Left renal cortex interstitium (tissue), 4 donors: Measurements from ENCODE around the gene CXorf49. TPM values are rescaled to one million over a fixed set of nuclear protein-coding genes. Genes with fewer than 3 reads are reported as not detected.
"Not testable (repeated sequence)": the region's sequence is repeated elsewhere in the genome, so short reads cannot be mapped to it uniquely, and the experiment has no call there.

Experiments
- DNase-seq, 4 donors: peaks; one replicate each; pipeline ENCODE4 v3.0.0-alpha.2; 2013; ENCODE audit warnings: low read depth in 4 of 4, low spot score in 2 of 4, missing footprints in 1 of 4
- polyA plus RNA-seq, 4 donors: library from polyadenylated mRNA; unstranded; fragments of 120-200 nt; gene quantifications; one replicate each; pipeline ENCODE4 v1.2.1, GENCODE V29; 2013; ENCODE audit not compliant: insufficient read length in 4 of 4

Gene CXorf49
- polyA plus RNA-seq, 4 donors, result not detected

DNA sequence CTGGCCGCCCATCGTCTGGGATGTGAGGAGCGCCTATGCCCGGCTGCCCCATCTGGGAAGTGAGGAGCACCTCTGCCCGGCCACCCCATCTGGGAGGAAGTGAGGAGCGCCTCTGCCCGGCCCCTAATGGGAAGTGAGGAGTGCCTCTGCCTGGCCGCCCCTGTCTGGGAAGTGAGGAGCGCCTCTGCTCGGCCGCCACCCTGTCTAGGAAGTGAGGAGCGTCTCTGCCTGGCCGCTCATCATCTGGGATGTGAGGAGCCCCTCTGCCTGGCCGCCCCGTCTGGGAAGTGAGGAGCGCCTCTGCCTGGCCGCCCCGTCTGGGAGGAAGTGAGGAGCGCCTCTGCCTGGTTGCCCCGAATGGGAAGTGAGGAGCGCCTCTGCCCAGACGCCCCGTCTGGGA lies 42.4 kb downstream of the CXorf49 start:
- DNase-seq, result not testable (repeated sequence)

DNA sequence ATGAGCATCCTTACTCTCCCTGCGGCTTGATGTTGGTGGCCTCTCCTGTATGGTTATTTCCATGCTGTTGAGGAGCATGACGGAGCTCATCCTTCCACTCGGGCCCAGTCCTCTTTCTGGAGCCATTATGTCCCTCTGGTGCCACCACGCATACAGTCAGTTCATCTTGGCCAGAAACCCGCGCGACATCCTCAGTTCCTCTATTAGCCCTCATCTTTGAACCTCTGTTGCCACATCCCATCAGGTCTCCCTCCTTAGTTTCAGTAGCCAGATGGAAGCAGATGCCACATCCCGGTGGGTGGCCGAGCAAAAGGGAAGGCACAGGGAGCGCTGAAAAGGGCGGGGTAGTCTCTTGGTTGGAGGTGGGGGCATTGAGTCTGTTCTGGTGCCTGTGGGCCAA lies 46.1 kb downstream of the CXorf49 start:
- DNase-seq, result no peak

DNA sequence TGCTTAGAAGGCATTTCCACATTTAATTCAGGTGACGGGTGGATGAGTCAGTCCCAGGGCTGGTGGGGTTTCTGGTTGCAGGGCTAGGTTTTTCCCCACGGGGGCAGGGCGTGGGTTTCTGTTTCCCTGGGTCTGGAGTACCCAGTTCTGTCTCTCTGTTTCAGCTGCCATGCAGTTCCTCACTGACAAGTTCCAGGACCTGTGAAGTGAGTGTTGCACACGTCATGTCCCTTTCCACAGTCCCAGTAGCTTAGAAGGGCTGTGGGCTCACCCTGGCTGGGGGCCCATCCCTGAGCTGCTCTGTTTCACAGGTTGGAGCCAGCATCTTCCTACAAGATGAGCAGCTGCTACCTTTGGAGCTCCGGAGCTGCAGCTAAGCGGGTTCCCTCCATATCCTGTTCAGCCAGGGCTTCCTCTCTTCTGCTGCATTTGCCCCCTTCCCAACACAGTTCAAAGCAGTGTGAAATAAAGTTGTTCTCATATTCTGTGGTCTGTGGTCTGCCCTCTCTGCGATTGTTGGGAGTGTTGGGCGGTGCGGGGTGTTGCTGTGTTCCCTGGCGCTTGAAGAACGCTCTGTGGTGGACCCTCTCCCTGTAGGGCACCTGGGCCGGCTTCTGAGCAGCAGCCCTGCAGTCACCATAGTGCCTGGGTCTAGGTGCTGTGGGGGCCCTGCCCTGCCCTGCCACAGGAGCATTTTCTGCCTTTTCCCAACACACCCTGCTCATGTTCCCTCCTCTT lies 46.9 kb downstream of the CXorf49 start:
- DNase-seq, result no peak

DNA sequence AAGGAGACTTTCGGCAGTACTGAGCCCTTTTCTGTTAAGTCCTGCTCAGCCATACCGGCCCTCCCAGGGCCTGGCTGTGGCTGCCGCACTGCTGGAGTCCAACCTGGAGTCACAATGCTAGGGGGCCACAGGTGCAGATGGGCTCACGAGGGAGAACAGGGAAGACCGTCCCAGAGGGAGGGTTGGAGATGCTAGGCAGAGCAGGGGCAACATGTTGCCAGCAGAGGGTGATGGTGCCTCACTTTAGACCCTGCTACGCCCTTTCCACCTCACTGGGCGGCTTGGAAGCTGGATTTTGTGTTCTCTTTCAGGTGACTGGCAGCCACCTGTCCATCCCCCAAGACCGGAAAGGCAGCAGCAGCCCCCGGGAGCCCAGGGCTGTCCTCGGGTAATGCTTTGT lies 48.1 kb downstream of the CXorf49 start:
- DNase-seq, result not testable (repeated sequence)

DNA sequence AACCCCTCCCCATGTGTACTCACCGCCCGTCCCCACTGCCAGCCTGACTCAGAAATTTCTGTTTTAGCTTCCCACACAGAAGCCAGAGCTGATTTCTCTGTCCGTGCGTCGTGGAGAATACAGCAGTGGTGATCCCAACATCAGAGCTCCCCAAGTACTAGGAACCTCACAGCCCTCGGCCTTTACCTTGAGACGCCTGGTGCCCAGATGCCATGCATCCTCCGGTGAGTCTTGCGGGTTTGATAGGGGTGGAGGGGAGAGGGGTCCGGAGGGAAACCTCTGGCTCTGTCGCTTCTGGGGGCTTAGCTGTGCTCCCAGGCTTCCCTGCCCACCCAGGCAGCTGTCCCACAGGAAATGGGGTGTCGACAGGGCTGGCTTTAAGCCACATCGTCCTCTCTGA lies 48.6 kb downstream of the CXorf49 start:
- DNase-seq, result no peak

DNA sequence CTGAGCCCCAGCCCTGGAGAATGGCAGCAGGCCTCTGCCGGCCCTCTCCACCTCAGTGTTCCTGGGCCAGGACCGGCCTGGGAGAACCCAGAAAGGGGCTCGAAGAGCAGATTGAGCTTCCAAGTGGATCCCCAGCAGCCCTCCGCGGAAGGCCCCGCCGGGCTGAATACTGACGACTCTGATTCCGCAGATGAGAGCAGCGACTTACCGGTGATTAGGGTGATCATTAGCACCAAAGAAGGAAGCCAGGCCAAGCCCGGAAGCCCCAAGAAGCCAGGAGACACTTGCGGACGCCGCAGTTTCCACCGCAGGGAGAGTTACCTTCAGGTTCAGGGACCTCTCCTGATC lies 49.9 kb downstream of the CXorf49 start:
- no peak for DNase-seq

DNA sequence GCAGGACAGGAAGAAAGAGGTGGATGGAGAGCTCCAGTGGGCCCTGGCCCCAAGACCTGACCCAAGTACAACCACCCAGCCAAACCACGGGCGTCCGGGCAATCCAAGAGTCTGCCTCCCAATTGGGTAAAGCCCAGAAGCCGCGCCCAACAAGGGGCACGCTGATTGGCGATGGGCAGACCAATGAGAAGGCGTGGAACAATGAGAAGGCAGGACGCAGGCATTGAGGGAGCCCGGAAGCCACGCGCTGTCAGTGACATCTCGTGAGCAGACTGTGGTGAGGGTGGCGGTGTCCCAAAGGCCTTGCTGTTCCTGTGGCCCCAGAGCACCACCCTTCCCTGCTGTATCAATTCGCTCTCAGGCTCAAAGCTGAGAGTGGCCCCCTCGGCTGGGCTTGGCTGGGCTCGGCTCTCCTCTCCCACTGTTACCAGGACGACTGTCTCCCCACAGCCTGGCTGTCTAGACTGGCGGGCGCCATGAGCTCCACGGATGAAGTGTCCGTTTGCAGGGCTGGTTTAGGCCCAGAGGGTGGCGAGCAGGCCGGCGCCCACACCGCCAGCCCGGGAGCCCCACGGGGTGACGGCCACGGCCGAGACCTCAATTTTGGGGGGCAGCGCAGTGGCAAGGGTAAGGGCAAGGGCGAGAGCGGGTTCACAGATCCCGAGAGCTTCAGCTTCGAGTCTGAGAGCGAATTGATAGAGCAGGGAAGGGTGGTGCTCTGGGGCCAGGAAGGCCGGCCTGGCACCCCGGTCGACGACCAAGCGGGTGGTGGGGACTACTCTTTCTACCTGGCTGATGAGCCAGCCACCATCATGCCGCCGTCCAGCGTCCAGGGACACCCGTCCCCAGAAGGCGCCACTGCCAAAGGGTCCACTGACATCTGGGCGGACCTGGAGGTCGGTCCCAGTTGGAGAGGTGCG lies 50.5 kb downstream of the CXorf49 start, which contains the start of gene LOC101059915:
Gene LOC101059915, plus strand, starts transcription at position 219 of the 920 bp plus-strand sequence.
- DNase-seq, result no peak

DNA sequence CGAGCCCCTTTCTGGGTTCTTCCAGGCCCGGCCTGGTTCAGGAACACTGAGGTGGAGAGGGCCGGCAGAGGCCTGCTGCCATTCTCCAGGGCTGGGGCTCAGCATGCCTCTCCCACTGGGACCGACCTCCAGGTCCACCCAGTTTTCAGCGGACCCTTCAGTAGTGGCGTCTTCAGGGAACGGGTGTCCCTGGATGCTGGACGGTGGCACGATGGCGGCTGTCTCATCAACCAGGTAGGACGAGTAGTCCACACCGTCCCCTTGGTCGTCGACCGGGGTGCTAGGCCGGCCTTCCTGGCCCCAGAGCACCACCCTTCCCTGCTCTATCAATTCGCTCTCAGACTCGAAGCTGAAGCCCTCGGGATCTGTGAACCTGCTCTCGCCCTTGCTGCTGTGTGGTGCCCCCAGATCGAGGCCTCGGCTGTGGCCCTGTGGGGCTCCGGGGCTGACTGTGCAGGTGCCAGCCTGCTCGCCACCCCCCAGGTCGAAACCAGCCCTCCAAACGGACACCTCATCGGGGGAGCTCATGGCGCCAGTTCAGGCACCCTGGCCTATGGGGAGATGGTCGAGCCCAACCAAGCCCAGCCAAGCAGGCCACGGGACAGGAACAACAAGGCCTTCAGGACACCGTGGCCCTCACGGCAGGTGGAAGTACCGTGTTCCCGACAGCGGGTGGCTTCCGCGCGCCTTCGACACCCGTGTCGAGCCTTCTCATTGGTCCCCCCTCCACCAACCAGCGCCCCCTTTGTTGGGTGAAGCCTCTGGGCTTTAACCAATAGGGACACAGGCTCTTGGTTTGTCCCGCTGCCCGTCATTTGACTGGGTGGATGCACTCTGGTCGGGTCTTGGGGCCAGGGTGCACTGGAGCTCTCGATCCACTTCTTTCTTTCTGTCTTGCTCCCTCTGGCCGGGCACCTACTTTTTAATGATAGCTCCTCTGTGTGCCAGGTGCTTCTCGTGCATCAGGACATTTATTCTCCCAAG lies 51.6 kb downstream of the CXorf49 start:
- DNase-seq, result no peak

DNA sequence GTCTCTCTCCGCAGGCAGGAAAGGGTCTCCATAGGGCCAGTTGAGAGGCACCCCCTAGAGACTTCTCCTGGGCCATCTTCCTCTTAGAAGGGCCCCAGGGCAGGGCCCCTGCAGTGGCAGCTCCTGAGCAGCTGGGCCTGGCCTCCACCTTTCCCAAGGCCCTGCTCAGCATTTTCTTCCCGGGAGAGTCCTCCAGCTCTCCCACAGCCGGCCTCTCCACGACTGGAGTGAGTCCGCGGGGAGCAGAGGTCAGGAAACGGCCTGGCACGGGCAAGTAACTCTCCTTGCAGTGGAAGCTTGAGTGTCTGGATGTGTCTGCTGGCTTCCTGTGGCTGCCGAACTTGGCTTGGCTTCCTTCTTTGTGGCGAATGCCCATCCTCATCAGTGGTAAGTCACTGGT lies 52.3 kb downstream of the CXorf49 start:
- DNase-seq, result no peak

DNA sequence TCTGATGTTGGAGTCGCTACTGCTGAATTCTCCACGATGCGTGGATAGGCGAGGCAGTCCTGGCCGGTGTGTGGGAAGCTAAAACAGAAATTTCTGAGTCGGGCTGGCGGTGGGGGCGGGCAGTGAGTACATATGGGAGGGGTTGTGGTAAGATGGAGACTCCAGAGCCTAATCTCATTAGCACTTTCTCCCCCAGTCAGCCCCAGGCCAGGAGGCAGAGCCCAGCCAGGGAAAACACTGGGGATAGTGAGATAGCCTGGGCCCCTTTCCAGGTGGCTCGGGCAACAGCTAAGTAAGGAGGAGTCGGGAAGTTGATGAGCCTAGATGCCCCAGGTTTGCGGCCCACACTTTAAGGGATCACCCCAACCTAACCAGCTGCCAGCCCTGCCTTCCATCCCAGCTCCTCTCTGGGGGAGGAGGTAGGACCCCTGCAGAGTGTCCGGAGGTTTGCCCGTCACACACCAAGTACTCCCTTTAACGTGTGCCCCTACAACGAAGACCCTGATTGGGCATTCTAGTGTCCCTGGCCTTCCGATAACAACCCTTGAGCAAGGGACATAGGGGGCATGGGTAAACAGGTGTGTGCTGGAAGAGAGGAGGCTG lies 53.1 kb downstream of the CXorf49 start:
- no peak for DNase-seq

Other genes with a start within 250 kb of the CXorf49 start
- 100 to 1,000 TPM; 133 to 308 (median 229) TPM for gene OGT, start 185.2 kb downstream of the CXorf49 start, polyA plus RNA-seq
- 1 to 10 TPM; 1.3 to 3.7 (median 2.6) TPM for gene GCNA, start 139.8 kb downstream of the CXorf49 start, polyA plus RNA-seq
- gene CXCR3, start 99.8 kb downstream of the CXorf49 start, polyA plus RNA-seq, result under 1 TPM in 2 of 4 donors, not detected in 2; 0.09 to 0.22 TPM
- gene CXorf49B, start 45.1 kb upstream of the CXorf49 start, polyA plus RNA-seq, result not detected
- 10 to 100 TPM in 2 of 4 donors, 1 to 10 TPM in 2; 7.4 to 10.2 (median 9.3) TPM for gene NHSL2, start 192.6 kb upstream of the CXorf49 start, polyA plus RNA-seq